K562 (cell line): ENCODE data around the gene DRD1. TPM values are rescaled to one million over a fixed set of nuclear protein-coding genes. Genes with fewer than 3 reads are reported as not detected.

ENCODE experiments used
- ARID1B ChIP-seq: fragments of 450-650 bp; IDR thresholded peaks from 2 replicates; pipeline ENCODE4 v1.6.1; 2016; ENCODE audit warnings: antibody characterized with exemption, mild to moderate bottlenecking, inconsistent platforms
- ETS2 ChIP-seq: IDR thresholded peaks from 2 replicates; pipeline ENCODE4 v1.6.1; 2016; ENCODE audit warnings: borderline replicate concordance, missing genetic modification characterization, mild to moderate bottlenecking, moderate library complexity, missing compliant biosample characterization; ENCODE audit not compliant: poor library complexity, severe bottlenecking
- MYNN ChIP-seq, 2 experiments: sonication (generic); formaldehyde crosslinking in 1 of 2; IDR thresholded peaks; 2 replicates each; pipeline versions ENCODE4 v1.5.0 to v1.6.1; 2016 to 2020; ENCODE audit warnings: antibody characterized with exemption in 1 of 2, missing genetic modification reagents in 1 of 2
- NCOA4 ChIP-seq: fragments of 450-650 bp; IDR thresholded peaks from 2 replicates; pipeline ENCODE4 v1.6.1; 2018; ENCODE audit warnings: mild to moderate bottlenecking; ENCODE audit not compliant: partially characterized antibody
- NELFE ChIP-seq: IDR thresholded peaks from 2 replicates; pipeline ENCODE4 v1.6.1; 2011; ENCODE audit warnings: mild to moderate bottlenecking; ENCODE audit not compliant: insufficient read depth, insufficient read length
- NR4A1 ChIP-seq, 2 experiments: fragments of 250-450 bp in 1 of 2; fragments of 450-650 bp in 1 of 2; sonication (Bioruptor Pico) in 1 of 2; IDR thresholded peaks; 2 replicates each; pipeline versions ENCODE4 v1.4.0 to v1.6.1; 2016 to 2020; ENCODE audit warnings: mild to moderate bottlenecking in 2 of 2, missing compliant biosample characterization in 1 of 2, missing genetic modification characterization in 1 of 2, moderate library complexity in 1 of 2
- SIN3B ChIP-seq: fragments of 450-650 bp; IDR thresholded peaks from 2 replicates; pipeline ENCODE4 v1.6.1; 2017; ENCODE audit warnings: low read depth, mild to moderate bottlenecking, moderate library complexity
- TAF1 ChIP-seq: IDR thresholded peaks from 2 replicates; pipeline ENCODE4 v1.6.1; 2011; ENCODE audit warnings: mild to moderate bottlenecking, low read length, moderate library complexity; ENCODE audit not compliant: insufficient read depth, control insufficient read depth, severe bottlenecking; ENCODE audit errors: extremely low read depth
- ZNF23 ChIP-seq: fragments of 250-450 bp; sonication (Bioruptor Pico); IDR thresholded peaks from 2 replicates; pipeline ENCODE4 v1.4.0; 2020; ENCODE audit warnings: mild to moderate bottlenecking
- ZNF311 ChIP-seq: fragments of 250-450 bp; sonication (Bioruptor Pico); IDR thresholded peaks from 2 replicates; pipeline ENCODE4 v1.4.0; 2020; ENCODE audit warnings: mild to moderate bottlenecking, moderate library complexity
- ZNF766 ChIP-seq: fragments of 200-800 bp; sonication (Bioruptor generic); conservative IDR thresholded peaks from 2 replicates; pipeline ENCODE4 v1.6.1; 2016; ENCODE audit warnings: missing genetic modification characterization, missing compliant biosample characterization
- polyA plus RNA-seq, 8 experiments: library from polyadenylated mRNA; depleted of rRNA in 4 of 8; stranded (reverse) in 5 of 8; unstranded in 3 of 8; fragments of >200 nt; fragmentation: Nextera tagmentation in 2 of 8; fragmentation: Illumina TruSeq in 1 of 8; extraction: Ambion mirVana in 2 of 8; extraction: Trizol in 1 of 8; gene quantifications; 2 replicates each; pipeline versions ENCODE4 v1.2.1 to v1.2.3, GENCODE V29; 2011 to 2014; ENCODE audit warnings: inconsistent platforms in 1 of 8, missing spikeins in 1 of 8
- total RNA-seq, 7 experiments: library from RNA; depleted of rRNA in 6 of 7; stranded (reverse); fragments of >200 nt in 6 of 7; fragmentation: Illumina TruSeq in 2 of 7; extraction: Trizol in 2 of 7; gene quantifications; 2 replicates each; pipeline versions ENCODE4 v1.2.1 to v1.2.3, GENCODE V29; 2011 to 2021; ENCODE audit warnings: low replicate concordance in 1 of 7
- TF ChIP-seq, protein P1 (sequence below): conservative IDR thresholded peaks from 2 replicates; pipeline ENCODE4 v1.6.1; 2011; ENCODE audit warnings: low read depth, mild to moderate bottlenecking, low read length; ENCODE audit not compliant: control insufficient read depth
- TF ChIP-seq, protein P2 (sequence below): fragments of 250-450 bp; sonication (Bioruptor Pico); IDR thresholded peaks from 2 replicates; pipeline ENCODE4 v1.4.0; 2020; ENCODE audit warnings: mild to moderate bottlenecking
- TF ChIP-seq, protein P3 (sequence below): sonication (generic); formaldehyde crosslinking; IDR thresholded peaks from 2 replicates; pipeline ENCODE4 v1.8.0; 2022; ENCODE audit warnings: mild to moderate bottlenecking, missing genetic modification reagents

The DRD1 gene
- total and polyA plus RNA-seq, 9 of the 15 experiments (the other 6 are each of a cell fraction or from before 2014, with no cell fraction given), result not detected

DNA sequence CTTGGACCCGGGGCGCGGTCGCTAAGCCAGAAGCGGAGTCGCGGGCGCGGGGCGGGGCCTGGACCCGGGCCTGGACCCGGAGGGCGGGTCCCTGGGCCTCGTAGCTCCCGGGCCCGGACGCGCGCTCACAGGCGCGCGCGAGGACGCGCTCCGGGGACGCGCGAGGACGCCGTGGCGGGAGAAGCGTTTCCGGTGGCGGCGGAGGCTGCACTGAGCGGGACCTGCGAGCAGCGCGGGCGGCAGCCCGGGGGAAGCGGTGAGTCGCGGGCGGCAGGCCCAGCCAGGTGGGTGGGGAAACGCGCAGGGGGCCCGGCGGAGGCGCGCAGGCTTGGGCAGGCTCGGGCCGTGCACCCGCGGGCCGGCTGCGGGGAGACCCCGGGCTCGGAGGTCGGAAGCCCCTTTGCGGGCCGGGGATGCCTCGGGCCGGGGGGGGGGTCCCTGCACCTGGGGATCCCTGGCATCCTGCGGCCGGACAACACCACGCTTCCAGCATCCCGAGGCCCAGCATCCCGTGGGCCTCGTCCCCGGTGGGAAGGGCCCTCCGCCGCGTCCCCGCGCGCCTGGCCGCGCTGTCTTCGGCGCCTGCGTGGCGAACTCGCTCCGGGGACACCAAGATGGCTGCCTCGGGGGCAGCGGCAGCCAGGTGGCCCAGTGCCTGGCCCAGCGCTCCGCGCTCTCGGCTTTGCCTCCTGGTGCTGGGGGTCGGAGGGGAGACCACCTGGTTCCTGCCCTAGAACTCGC lies 34.6 kb upstream of the DRD1 start, which contains the start of gene SFXN1 (continued):
- TF ChIP-seq, protein P1, sequence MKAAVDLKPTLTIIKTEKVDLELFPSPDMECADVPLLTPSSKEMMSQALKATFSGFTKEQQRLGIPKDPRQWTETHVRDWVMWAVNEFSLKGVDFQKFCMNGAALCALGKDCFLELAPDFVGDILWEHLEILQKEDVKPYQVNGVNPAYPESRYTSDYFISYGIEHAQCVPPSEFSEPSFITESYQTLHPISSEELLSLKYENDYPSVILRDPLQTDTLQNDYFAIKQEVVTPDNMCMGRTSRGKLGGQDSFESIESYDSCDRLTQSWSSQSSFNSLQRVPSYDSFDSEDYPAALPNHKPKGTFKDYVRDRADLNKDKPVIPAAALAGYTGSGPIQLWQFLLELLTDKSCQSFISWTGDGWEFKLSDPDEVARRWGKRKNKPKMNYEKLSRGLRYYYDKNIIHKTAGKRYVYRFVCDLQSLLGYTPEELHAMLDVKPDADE, result peak; percentile 37; the same call in 1 of the 2 replicates
- TF ChIP-seq NELFE (no peak), ZNF23 (CRISPR knock-in tag) (no peak), NR4A1 (CRISPR knock-in tag; IDR thresholded peaks at IDR 0.05) (no peak), NR4A1 (tag; IDR thresholded peaks at IDR 0.05) (peak; percentile 70), TAF1 (peak; percentile 83), SIN3B (peak; percentile 54; the same call in 1 of the 2 replicates), ETS2 (no peak), MYNN (IDR thresholded peaks at IDR 0.05) (no peak), MYNN (CRISPR knock-in tag; IDR thresholded peaks at IDR 0.05) (no peak), ZNF766 (CRISPR knock-in tag) (peak; percentile 91), ZNF311 (CRISPR knock-in tag) (no peak), ARID1B (no peak), NCOA4 (no peak)
- TF ChIP-seq, protein P2, sequence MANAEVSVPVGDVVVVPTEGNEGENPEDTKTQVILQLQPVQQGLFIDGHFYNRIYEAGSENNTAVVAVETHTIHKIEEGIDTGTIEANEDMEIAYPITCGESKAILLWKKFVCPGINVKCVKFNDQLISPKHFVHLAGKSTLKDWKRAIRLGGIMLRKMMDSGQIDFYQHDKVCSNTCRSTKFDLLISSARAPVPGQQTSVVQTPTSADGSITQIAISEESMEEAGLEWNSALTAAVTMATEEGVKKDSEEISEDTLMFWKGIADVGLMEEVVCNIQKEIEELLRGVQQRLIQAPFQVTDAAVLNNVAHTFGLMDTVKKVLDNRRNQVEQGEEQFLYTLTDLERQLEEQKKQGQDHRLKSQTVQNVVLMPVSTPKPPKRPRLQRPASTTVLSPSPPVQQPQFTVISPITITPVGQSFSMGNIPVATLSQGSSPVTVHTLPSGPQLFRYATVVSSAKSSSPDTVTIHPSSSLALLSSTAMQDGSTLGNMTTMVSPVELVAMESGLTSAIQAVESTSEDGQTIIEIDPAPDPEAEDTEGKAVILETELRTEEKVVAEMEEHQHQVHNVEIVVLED (CRISPR knock-in tag), result no peak
- TF ChIP-seq, protein P3, sequence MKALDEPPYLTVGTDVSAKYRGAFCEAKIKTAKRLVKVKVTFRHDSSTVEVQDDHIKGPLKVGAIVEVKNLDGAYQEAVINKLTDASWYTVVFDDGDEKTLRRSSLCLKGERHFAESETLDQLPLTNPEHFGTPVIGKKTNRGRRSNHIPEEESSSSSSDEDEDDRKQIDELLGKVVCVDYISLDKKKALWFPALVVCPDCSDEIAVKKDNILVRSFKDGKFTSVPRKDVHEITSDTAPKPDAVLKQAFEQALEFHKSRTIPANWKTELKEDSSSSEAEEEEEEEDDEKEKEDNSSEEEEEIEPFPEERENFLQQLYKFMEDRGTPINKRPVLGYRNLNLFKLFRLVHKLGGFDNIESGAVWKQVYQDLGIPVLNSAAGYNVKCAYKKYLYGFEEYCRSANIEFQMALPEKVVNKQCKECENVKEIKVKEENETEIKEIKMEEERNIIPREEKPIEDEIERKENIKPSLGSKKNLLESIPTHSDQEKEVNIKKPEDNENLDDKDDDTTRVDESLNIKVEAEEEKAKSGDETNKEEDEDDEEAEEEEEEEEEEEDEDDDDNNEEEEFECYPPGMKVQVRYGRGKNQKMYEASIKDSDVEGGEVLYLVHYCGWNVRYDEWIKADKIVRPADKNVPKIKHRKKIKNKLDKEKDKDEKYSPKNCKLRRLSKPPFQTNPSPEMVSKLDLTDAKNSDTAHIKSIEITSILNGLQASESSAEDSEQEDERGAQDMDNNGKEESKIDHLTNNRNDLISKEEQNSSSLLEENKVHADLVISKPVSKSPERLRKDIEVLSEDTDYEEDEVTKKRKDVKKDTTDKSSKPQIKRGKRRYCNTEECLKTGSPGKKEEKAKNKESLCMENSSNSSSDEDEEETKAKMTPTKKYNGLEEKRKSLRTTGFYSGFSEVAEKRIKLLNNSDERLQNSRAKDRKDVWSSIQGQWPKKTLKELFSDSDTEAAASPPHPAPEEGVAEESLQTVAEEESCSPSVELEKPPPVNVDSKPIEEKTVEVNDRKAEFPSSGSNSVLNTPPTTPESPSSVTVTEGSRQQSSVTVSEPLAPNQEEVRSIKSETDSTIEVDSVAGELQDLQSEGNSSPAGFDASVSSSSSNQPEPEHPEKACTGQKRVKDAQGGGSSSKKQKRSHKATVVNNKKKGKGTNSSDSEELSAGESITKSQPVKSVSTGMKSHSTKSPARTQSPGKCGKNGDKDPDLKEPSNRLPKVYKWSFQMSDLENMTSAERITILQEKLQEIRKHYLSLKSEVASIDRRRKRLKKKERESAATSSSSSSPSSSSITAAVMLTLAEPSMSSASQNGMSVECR (CRISPR knock-in tag), result peak; percentile 7; the same call in 1 of the 2 replicates
